CD4-positive, alpha-beta T cell (primary cell): Measurements from ENCODE around the gene FLNC. TPM values are rescaled to one million over a fixed set of nuclear protein-coding genes. Genes with fewer than 3 reads are reported as not detected.

Experiments
- ATAC-seq: fragments of 200-7000 bp; cut with Tn5 transposase; one replicate; pipeline ENCODE4 v1.10.0; 2022; ENCODE audit warnings: mild to moderate bottlenecking; ENCODE audit not compliant: poor library complexity
- CTCF ChIA-PET: fragments of 350-600 bp; sonication (Branson Sonifier 250); formaldehyde crosslinking; loops from one replicate; lab custom pipeline; 2021; ENCODE audit warnings: antibody characterized with exemption, inconsistent platforms; lab: Charles Lee
- POLR2A ChIA-PET: fragments of 350-600 bp; sonication (Branson Sonifier 250); formaldehyde crosslinking; loops from one replicate; lab custom pipeline; 2021; ENCODE audit warnings: antibody characterized with exemption, inconsistent platforms; lab: Charles Lee
- DNase-seq, 14 experiments: peaks; one replicate each; pipeline ENCODE4 v3.0.0-alpha.2; 2013 to 2020; ENCODE audit warnings: mixed read lengths in 2 of 14
- H3K27ac ChIP-seq, 2 donors: one replicate each; pipeline versions ENCODE4 v1.5.1 to v1.7.0; 2013; ENCODE audit warnings: low read length in 2 of 2, low read depth in 1 of 2, mild to moderate bottlenecking in 1 of 2
- H3K27me3 ChIP-seq, 2 experiments: 1 replicate in 1 of 2; 2 replicates in 1 of 2; pipeline versions ENCODE4 v1.6.1 to v1.7.0; 2013; ENCODE audit warnings: low read length in 2 of 2, control low read depth in 1 of 2, mild to moderate bottlenecking in 1 of 2, moderate library complexity in 1 of 2; ENCODE audit not compliant: insufficient read depth in 2 of 2, control insufficient read depth in 1 of 2
- H3K36me3 ChIP-seq: one replicate; pipeline ENCODE4 v1.6.1; 2013; ENCODE audit warnings: low read length, control low read depth; ENCODE audit not compliant: insufficient read depth
- H3K4me1 ChIP-seq: one replicate; pipeline ENCODE4 v1.6.1; 2013; ENCODE audit warnings: low read length, control low read depth; ENCODE audit not compliant: insufficient read depth
- H3K4me3 ChIP-seq: one replicate; pipeline ENCODE4 v1.5.1; 2013; ENCODE audit warnings: mild to moderate bottlenecking, low read length, moderate library complexity
- H3K9me3 ChIP-seq, 2 experiments: 1 replicate in 1 of 2; 2 replicates in 1 of 2; pipeline versions ENCODE4 v1.6.1 to v1.7.0; 2013; ENCODE audit warnings: low read length in 2 of 2, mild to moderate bottlenecking in 2 of 2, control low read depth in 1 of 2, moderate library complexity in 1 of 2; ENCODE audit not compliant: control insufficient read depth in 1 of 2, insufficient read depth in 1 of 2
- H3K27ac Mint-ChIP-seq: one replicate; pipeline ENCODE4 v1.8.0; 2020; ENCODE audit warnings: mixed read lengths
- H3K27me3 Mint-ChIP-seq: one replicate; pipeline ENCODE4 v1.8.0; 2021; ENCODE audit warnings: mixed read lengths
- H3K36me3 Mint-ChIP-seq: one replicate; pipeline ENCODE4 v1.8.0; 2021; ENCODE audit warnings: low read depth, mixed read lengths
- H3K4me1 Mint-ChIP-seq: one replicate; pipeline ENCODE4 v1.8.0; 2021; ENCODE audit warnings: low read depth, mixed read lengths
- H3K4me3 Mint-ChIP-seq: one replicate; pipeline ENCODE4 v1.8.0; 2020; ENCODE audit warnings: mild to moderate bottlenecking, mixed read lengths
- H3K9me3 Mint-ChIP-seq: one replicate; pipeline ENCODE4 v1.8.0; 2020; ENCODE audit warnings: mixed read lengths
- intact Hi-C, 2 experiments: fragments of 100-400 bp; cut with DNase I in 1 of 2; cut with micrococcal nuclease in 1 of 2; formaldehyde crosslinking; loops; one replicate each; pipeline versions ENCODE4 v1.15.1 to v1.9.0; 2023 to 2025; cut with DNase I, micrococcal nuclease
- total RNA-seq, 174 experiments: library from RNA in 2 of 174; stranded (reverse) in 2 of 174; gene quantifications; one replicate each; pipeline ENCODE4 v1.2.3 and lab custom pipeline; 2021 to 2026
- TF ChIP-seq, protein P1 (sequence below): fragments of 200-600 bp; IDR thresholded peaks from one replicate; pipeline ENCODE4 v1.8.0; 2022; ENCODE audit warnings: antibody characterized with exemption, mild to moderate bottlenecking

The FLNC gene
- total RNA-seq, 2 experiments from 2014 or later, result 0.06 to 0.08 TPM

DNA sequence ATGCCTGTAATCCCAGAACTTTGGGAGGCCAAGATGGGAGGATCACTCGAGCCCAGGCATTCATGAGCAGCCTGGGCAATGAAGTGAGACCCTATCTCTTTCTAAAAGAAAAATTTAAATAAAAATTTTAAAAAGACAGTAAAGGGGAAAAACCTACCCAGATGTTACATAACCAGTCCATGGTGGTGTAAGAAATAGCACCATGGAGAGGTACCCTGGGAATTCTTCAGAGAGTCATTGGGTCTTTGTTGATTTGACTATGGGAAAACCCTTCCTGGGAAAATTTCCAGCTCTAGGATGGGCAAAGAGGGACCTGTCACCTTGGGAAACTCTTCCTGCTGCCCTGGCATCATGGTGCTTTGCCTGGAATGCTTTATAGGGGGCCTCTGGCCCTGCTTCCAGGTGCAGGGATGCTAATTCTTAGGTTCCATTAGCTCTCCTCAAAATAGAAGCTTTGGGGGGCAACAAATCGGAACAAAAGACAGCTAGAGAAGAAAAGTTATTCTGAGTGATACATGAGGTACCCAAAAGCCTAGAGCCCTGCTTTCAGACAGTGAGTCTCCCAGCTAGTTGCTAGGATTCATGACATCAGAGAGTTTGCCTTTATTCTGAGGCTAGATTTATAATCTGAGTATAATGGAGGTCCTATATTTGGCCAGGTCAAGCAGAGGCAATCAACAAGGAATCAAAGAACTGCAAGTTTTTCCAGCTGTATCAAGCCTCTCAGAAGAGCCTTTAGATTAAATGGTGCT lies 28.4 kb upstream of the FLNC start:
- Mint-ChIP-seq H3K27me3 (no peaks in the 10 kb centered on the region), H3K9me3 (no peaks in the 10 kb centered on the region), H3K4me3 (no peak overlapping the region), H3K4me1 (no peaks in the 10 kb centered on the region), H3K36me3 (peaks cover 20% of the 10 kb centered on the region), H3K27ac (no peak overlapping the region)
- TF ChIP-seq, protein P1, sequence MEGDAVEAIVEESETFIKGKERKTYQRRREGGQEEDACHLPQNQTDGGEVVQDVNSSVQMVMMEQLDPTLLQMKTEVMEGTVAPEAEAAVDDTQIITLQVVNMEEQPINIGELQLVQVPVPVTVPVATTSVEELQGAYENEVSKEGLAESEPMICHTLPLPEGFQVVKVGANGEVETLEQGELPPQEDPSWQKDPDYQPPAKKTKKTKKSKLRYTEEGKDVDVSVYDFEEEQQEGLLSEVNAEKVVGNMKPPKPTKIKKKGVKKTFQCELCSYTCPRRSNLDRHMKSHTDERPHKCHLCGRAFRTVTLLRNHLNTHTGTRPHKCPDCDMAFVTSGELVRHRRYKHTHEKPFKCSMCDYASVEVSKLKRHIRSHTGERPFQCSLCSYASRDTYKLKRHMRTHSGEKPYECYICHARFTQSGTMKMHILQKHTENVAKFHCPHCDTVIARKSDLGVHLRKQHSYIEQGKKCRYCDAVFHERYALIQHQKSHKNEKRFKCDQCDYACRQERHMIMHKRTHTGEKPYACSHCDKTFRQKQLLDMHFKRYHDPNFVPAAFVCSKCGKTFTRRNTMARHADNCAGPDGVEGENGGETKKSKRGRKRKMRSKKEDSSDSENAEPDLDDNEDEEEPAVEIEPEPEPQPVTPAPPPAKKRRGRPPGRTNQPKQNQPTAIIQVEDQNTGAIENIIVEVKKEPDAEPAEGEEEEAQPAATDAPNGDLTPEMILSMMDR, result no peak
- DNase-seq (no peak), ATAC-seq (no peak)
- POLR2A ChIA-PET, result no interaction called here
- H3K4me3 ChIP-seq, result no peak overlapping the region
- H3K36me3 ChIP-seq, result peaks cover 10% of the 10 kb centered on the region
- no peak overlapping the region for H3K27ac ChIP-seq
- CTCF ChIA-PET, result no interaction called here
- no peaks in the 10 kb centered on the region for H3K27me3 ChIP-seq
- H3K4me1 ChIP-seq, result no peaks in the 10 kb centered on the region
- H3K9me3 ChIP-seq, result no peaks in the 10 kb centered on the region
- intact Hi-C loops, result no loop called here

DNA sequence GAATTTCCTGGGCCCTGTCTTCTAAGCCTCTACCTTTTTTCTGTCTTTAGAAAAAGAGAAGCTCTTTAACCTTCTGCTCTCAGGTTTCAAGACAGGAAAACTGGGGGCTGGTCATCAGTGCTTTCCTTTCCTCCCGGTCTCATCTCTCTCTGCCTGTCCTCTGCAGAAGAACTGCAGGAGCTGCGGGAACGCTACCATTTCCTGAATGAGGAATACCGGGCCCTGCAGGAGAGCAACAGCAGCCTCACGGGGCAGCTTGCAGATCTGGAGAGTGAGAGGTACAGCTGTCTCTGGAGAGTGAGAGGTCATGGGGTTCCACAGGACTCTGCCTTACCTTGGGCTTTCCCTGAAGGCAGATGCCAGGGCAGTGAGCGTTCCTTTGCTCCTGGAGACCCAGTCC lies 25.7 kb upstream of the FLNC start:
- H3K4me1 ChIP-seq, result no peaks in the 10 kb centered on the region
- intact Hi-C loops, result no loop called here
- no peaks in the 10 kb centered on the region for H3K9me3 Mint-ChIP-seq
- TF ChIP-seq, protein P1, result no peak
- H3K27me3 Mint-ChIP-seq, result no peaks in the 10 kb centered on the region
- ChIA-PET POLR2A (interaction anchor here (0.5 kb wide), 1 partner anchor 1445 kb away, joined by 3 read pairs; no protein-coding TSS in a partner anchor), CTCF (no interaction called here)
- DNase-seq (no peak), ATAC-seq (no peak)
- no peak overlapping the region for H3K4me3 ChIP-seq
- no peaks in the 10 kb centered on the region for H3K9me3 ChIP-seq
- peaks cover 15% of the 10 kb centered on the region for H3K36me3 ChIP-seq
- H3K4me3 Mint-ChIP-seq, result no peak overlapping the region
- H3K36me3 Mint-ChIP-seq, result peaks cover 20% of the 10 kb centered on the region
- H3K27ac ChIP-seq, result no peak overlapping the region
- no peaks in the 10 kb centered on the region for H3K27me3 ChIP-seq
- no peak overlapping the region for H3K27ac Mint-ChIP-seq
- no peaks in the 10 kb centered on the region for H3K4me1 Mint-ChIP-seq

DNA sequence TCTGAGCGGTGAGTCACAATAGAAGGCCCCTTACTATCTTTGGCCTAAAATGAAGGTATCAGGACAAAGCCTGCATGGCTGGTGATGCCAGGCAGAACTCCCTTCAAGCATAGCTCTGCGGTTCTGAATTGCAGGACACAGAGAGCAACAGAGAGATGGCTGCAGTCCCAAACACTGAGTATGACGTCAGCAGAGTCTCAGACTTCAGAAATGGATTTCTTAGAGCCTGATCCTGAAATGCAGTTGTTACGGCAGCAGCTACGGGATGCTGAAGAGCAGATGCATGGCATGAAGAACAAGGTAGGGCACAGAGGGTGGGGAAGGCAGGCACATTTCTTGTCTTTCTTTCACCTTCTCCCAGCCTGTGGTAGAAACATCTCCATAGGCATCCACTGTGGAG lies 25.0 kb upstream of the FLNC start:
- ChIA-PET POLR2A (no interaction called here), CTCF (no interaction called here)
- H3K36me3 ChIP-seq, result peaks cover 15% of the 10 kb centered on the region
- Mint-ChIP-seq H3K27ac (no peak overlapping the region), H3K4me3 (no peak overlapping the region), H3K9me3 (no peaks in the 10 kb centered on the region), H3K36me3 (peaks cover 20% of the 10 kb centered on the region), H3K27me3 (no peaks in the 10 kb centered on the region), H3K4me1 (no peaks in the 10 kb centered on the region)
- ATAC-seq, result no peak
- H3K27ac ChIP-seq, result no peak overlapping the region
- no peaks in the 10 kb centered on the region for H3K4me1 ChIP-seq
- no peak overlapping the region for H3K4me3 ChIP-seq
- intact Hi-C loops, result no loop called here
- TF ChIP-seq, protein P1, result no peak
- no peaks in the 10 kb centered on the region for H3K9me3 ChIP-seq
- H3K27me3 ChIP-seq, result no peaks in the 10 kb centered on the region
- no peak for DNase-seq
